ENCODE data around the gene ZFAND2B. TPM values are rescaled to one million over a fixed set of nuclear protein-coding genes. Genes with fewer than 3 reads are reported as not detected.

ZFAND2B gene
- total RNA-seq, 2 donors from 2014 or later, result 27.9 to 29.8 TPM

DNA sequence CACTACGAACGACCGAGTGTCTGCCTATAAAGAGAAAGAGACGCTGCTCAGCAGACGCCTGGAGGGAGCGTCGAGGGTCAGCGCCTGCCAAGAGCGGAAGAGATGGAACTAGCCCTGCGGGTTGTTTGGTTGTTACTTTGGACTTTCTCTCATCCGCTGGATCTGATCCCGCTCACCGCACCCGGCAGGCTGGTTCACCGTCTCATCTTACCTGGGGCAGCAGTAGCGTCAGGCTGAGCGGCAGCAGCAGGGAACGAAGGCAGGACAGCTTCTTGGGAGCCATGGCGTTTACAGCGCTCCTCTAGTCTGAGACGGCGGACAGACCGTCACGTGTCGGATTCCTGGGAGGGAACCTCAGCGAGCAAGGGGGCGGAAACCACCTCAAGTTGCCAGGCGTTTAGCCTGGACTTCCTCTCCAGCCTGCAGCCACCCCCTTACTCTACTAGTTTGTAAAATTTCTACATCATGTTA is 36.7 kb downstream of the ZFAND2B start:
- H3K4me1 Mint-ChIP-seq, result peaks cover 12% of the 10 kb centered on the region
- ATAC-seq (replicated peaks), result no peak
- no peaks in the 10 kb centered on the region for H3K9me3 Mint-ChIP-seq
- no peak overlapping the region for H3K27ac Mint-ChIP-seq
- no peaks in the 10 kb centered on the region for H3K27me3 Mint-ChIP-seq
- H3K36me3 Mint-ChIP-seq (ENCODE audit: low read depth), result peaks cover 29% of the 10 kb centered on the region
- peak overlapping the region; percentile 15 for H3K4me3 Mint-ChIP-seq

DNA sequence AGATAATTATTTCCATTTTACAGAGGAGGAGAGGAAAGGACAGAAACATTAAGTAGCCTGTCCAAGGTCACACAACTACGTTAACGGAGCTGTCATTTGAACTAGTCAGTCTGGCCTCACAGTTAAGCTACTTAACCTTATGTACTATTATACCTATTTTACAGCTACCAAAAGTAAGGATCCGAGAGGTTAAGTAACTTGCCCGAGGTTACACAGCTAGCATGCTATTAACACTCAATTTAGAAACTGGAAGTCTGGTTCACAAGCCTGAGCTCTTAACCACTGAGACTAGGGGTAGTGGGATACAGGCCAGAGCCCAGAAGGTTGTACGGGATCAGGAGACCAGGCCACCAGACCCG is 38.2 kb downstream of the ZFAND2B start:
- H3K27me3 Mint-ChIP-seq, result no peaks in the 10 kb centered on the region

DNA sequence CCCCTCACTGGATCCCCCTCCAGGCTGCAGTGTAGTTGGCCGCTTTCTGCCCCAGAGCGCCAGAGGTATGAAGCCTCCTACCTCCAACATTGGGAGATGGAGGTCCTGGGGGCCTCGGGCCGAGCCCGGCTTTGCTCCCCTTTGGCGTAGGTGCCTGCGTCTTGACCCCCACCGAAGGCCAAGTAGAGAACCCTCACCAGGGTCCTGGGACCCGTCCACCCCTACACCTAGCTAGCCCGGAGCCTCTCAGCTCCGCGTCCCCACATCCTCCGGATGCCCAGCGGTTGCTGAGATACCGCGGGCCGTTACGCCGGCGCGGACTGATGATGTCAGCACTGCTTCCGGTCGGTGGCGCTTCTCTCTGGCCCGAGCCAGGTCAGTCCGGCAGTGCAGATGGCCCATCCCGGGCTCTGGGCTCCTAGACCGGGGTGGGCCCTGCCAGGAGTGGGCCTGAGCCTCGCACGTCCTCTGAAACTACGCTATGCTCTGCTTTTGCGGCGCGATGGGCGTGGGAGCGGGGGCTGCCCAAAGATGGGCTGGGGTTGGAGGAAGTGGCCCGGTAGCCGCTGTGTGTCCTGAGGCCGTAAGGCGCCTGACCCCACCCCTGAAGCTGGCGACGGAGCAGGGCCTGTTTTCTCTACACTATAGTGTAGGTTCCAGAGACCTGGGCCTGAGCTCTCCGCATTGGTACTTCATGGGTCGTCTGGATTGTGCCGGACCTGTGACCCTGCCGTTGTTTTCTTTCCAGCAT is 38.7 kb downstream of the ZFAND2B start, which contains the start of the genes GLB1L and STK16:
Gene GLB1L (minus strand): TSS at position 297 of the 751 bp plus-strand sequence. CDS start 1,871 bp downstream, outside the sequence.
Gene STK16 (plus strand): TSS at position 332 of the 751 bp plus-strand sequence. CDS start 521 bp downstream, outside the sequence.
- peaks cover 31% of the 10 kb centered on the region for H3K4me1 Mint-ChIP-seq
- peak within 1 kb of the TSS; percentile 94 for H3K27ac Mint-ChIP-seq
- H3K4me3 Mint-ChIP-seq, result peak within 1 kb of the TSS; percentile 81
- peaks cover 41% of the 10 kb centered on the region for H3K36me3 Mint-ChIP-seq (ENCODE audit: low read depth)
- no peaks in the 10 kb centered on the region for H3K27me3 Mint-ChIP-seq
- H3K9me3 Mint-ChIP-seq, result no peaks in the 10 kb centered on the region
- peak; percentile 60 for ATAC-seq (replicated peaks)

More for the DNA sequence above, 38.2 kb downstream of the ZFAND2B start:
- Mint-ChIP-seq H3K27ac (peak overlapping the region; percentile 94), H3K36me3 (ENCODE audit: low read depth) (peaks cover 36% of the 10 kb centered on the region), H3K9me3 (no peaks in the 10 kb centered on the region), H3K4me3 (peak overlapping the region; percentile 81), H3K4me1 (peaks cover 26% of the 10 kb centered on the region)
- ATAC-seq (replicated peaks), result no peak

DNA sequence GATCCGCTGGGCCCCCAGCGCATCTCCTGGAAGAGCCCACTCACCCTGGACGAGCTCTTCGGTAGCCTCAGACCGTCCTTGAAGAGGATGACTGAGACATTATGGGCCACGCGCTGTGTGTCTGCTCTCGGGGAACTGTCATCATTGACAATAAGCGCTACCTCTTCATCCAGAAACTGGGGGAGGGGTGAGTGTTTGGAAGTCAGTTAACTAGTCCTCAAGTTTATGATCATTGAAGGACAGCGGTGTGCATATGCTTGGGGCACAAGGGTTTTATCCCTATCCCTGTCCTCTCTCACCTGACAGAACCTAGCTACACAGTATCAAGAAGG is 39.3 kb downstream of the ZFAND2B start:
- no peak for ATAC-seq (replicated peaks)
- Mint-ChIP-seq H3K4me3 (peak overlapping the region; percentile 81), H3K9me3 (no peaks in the 10 kb centered on the region), H3K27me3 (no peaks in the 10 kb centered on the region), H3K27ac (peak overlapping the region; percentile 94), H3K36me3 (ENCODE audit: low read depth) (peaks cover 46% of the 10 kb centered on the region), H3K4me1 (peaks cover 34% of the 10 kb centered on the region)

DNA sequence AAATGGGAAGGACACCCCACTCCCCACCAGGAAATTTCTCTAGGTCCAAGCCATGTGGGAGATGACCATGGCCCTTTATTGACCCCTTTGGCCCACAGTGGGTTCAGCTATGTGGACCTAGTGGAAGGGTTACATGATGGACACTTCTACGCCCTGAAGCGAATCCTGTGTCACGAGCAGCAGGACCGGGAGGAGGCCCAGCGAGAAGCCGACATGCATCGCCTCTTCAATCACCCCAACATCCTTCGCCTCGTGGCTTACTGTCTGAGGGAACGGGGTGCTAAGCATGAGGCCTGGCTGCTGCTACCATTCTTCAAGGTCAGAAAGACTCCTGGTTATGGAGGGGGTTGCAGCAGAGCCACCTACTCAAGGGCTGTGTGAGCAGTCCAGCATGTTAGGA is 40.0 kb downstream of the ZFAND2B start:
- Mint-ChIP-seq H3K4me3 (peak overlapping the region; percentile 81), H3K9me3 (no peaks in the 10 kb centered on the region), H3K4me1 (peaks cover 40% of the 10 kb centered on the region), H3K27ac (peak overlapping the region; percentile 94), H3K27me3 (no peaks in the 10 kb centered on the region), H3K36me3 (ENCODE audit: low read depth) (peaks cover 53% of the 10 kb centered on the region)
- no peak for ATAC-seq (replicated peaks)

DNA sequence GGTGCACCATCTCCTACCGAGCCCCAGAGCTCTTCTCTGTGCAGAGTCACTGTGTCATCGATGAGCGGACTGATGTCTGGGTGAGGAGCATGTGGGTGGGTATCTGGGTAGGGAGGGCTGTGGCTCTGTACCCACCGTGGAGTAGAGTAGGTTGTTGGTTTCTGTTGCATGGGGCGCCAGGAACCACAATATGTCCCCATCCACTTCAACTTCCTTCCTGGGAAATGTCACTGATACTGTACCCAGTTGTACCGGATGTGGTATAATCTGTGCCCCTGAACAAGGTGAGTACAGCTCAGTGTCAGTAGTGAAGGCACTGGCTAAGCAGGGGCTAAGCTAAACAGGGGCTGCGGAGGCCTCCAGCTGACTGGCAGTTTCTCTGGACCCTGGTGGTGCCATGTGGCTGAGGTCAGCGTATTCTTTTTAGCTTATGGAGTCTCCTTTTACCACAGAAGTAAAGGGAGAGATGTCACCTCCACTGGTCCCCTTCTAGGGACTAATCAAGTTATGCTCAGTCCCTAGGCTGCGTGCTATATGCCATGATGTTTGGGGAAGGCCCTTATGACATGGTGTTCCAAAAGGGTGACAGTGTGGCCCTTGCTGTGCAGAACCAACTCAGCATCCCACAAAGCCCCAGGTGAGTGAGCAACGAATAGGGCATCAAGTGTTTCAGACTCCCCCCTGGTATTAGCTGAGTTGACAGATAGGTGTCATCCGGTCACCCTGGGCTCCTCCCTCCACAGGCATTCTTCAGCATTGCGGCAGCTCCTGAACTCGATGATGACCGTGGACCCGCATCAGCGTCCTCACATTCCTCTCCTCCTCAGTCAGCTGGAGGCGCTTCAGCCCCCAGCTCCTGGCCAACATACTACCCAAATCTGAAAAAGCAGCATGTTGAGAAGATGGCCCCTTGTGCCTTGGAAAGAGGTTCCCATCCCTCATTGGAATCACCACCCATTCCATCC is 41.4 kb downstream of the ZFAND2B start:
- Mint-ChIP-seq H3K9me3 (no peaks in the 10 kb centered on the region), H3K4me3 (peak overlapping the region; percentile 81), H3K27me3 (no peaks in the 10 kb centered on the region), H3K36me3 (ENCODE audit: low read depth) (peaks cover 67% of the 10 kb centered on the region), H3K27ac (peak overlapping the region; percentile 95), H3K4me1 (peaks cover 45% of the 10 kb centered on the region)
- peak; percentile 72 for ATAC-seq (replicated peaks)

DNA sequence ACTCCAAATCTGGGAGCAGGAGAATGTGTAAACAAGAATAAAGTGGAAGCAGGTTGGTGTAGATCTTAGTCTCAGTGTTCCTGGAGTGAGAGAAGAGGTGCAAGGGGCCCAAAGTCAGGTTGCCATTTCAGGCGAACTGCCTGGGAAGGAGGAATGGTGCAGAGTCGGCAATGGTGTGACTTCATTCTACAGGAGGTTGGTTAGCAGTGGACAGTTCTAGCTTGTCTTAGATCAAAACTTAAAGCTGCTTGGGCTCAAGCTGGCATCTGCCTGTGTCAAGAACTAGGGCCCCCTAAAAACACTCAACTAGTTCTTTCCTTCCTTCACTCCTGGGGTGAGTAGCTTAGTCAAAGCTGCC is 42.2 kb downstream of the ZFAND2B start:
- peaks cover 45% of the 10 kb centered on the region for H3K4me1 Mint-ChIP-seq
- peak overlapping the region; percentile 81 for H3K4me3 Mint-ChIP-seq
- H3K27me3 Mint-ChIP-seq, result no peaks in the 10 kb centered on the region
- no peak for ATAC-seq (replicated peaks)
- H3K36me3 Mint-ChIP-seq (ENCODE audit: low read depth), result peaks cover 75% of the 10 kb centered on the region
- H3K9me3 Mint-ChIP-seq, result no peaks in the 10 kb centered on the region
- peak overlapping the region; percentile 95 for H3K27ac Mint-ChIP-seq

DNA sequence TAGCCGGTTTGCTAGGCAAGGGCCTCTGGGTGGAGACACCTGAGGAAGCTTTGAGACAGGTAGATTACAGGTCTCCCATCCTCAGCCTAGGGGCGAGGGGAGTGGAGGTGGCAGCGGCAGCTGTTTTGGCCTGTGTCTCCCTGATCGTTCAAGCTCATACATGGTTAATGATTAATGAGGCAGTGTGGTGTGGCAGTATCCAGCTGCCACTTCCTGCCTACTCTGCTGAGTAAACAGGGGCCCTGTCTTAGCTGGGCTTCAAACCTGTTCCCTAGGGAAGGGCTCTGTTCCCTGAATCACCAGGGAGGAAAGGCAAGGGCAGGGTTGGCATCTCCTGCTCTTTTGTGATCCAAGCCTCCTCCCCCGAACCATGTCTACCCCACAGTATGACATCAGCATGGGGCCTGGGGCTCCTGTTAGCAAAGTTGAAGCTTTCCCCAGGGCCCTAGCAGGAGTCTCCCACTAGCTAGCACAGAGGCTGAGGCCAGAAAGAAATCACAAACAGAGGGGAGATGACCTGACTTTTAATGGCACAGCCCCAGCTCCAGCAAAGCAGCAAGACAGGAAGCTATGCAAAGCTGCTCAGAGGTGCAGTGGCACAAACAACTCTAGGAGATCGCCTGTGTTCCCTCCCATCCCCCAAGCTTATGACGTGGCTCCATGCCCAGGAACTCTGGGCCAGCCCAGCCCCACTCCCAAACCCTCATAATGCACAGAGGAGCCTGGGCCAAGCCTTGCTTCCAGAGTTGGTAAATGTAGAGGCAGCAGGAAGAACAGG is 42.8 kb downstream of the ZFAND2B start:
- peak; percentile 2 for ATAC-seq (replicated peaks)
- Mint-ChIP-seq H3K4me1 (peaks cover 45% of the 10 kb centered on the region), H3K36me3 (ENCODE audit: low read depth) (peaks cover 75% of the 10 kb centered on the region)

DNA sequence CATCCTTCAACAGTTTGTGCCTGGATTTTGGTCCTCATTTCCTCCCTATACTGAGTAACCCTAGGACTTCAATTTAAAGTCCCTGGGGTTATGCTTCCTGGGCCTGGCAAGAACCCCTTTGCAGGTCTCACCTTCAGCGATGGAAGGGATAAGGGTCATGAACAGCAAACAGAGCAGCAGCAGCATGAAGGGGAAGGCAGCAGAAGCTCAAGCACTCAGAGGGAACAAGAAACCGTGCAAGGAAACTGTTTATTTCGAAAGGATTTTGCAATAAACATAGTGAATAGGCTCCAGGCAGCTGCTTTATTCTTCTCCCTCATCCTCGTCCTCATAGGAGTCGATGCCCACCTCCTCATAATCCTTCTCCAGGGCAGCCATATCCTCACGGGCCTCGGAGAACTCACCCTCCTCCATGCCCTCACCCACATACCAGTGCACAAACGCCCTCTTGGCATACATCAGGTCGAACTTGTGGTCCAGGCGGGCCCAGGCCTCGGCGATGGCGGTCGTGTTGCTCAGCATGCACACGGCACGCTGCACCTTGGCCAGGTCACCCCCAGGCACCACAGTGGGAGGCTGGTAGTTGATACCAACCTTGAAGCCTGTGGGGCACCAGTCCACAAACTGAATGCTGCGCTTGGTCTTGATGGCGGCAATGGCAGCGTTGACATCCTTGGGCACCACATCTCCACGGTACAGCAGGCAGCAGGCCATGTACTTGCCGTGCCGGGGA is 43.6 kb downstream of the ZFAND2B start:
- Mint-ChIP-seq H3K4me3 (peak overlapping the region; percentile 81), H3K27ac (peak overlapping the region; percentile 95), H3K9me3 (no peaks in the 10 kb centered on the region), H3K27me3 (no peaks in the 10 kb centered on the region), H3K4me1 (peaks cover 45% of the 10 kb centered on the region), H3K36me3 (ENCODE audit: low read depth) (peaks cover 75% of the 10 kb centered on the region)
- ATAC-seq (replicated peaks), result no peak

More for the DNA sequence above, 42.8 kb downstream of the ZFAND2B start:
- Mint-ChIP-seq H3K27ac (peak overlapping the region; percentile 95), H3K27me3 (no peaks in the 10 kb centered on the region), H3K9me3 (no peaks in the 10 kb centered on the region), H3K4me3 (peak overlapping the region; percentile 81)

DNA sequence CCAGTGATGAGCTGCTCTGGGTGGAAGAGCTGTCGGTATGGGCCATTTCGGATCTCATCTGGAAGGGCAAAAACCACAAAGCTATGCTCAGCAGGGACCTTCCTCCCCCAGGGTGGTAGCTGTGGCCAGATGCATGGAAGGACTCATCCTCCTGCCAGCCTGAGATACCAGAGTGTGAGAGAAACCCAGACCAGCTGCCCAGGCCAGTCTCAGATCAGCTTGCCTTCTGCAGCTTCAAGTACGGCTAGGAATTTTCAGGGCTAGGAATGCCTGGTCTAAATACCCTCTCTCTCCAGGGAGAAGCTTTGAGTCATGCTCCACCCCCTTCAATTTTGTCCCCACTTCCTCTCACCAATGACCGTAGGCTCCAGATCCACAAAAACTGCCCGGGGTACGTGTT is 45.1 kb downstream of the ZFAND2B start:
- no peaks in the 10 kb centered on the region for H3K9me3 Mint-ChIP-seq
- peaks cover 53% of the 10 kb centered on the region for H3K4me1 Mint-ChIP-seq
- H3K4me3 Mint-ChIP-seq, result peak overlapping the region; percentile 81
- H3K36me3 Mint-ChIP-seq (ENCODE audit: low read depth), result peaks cover 66% of the 10 kb centered on the region
- no peak for ATAC-seq (replicated peaks)
- H3K27me3 Mint-ChIP-seq, result no peaks in the 10 kb centered on the region
- peak overlapping the region; percentile 95 for H3K27ac Mint-ChIP-seq

DNA sequence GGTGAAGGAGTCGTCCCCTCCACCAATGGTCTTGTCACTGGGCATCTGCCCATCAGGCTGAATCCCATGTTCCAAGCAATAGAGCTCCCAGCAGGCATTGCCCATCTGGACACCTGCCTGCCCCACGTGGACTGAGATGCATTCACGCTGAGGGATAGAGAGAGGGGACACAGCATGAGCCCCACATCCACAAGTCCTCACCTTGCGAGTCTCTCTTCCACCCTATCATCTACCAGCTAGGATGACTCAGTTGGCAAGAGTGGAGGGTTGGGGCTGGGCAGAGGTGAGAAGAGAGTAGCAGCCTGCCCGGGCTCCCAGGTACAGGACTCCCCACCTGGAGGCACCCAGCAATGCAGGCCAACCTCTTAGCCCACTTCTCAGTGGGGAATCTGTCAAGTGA is 45.5 kb downstream of the ZFAND2B start:
- Mint-ChIP-seq H3K27me3 (no peaks in the 10 kb centered on the region), H3K9me3 (no peaks in the 10 kb centered on the region), H3K36me3 (ENCODE audit: low read depth) (peaks cover 66% of the 10 kb centered on the region)

DNA sequence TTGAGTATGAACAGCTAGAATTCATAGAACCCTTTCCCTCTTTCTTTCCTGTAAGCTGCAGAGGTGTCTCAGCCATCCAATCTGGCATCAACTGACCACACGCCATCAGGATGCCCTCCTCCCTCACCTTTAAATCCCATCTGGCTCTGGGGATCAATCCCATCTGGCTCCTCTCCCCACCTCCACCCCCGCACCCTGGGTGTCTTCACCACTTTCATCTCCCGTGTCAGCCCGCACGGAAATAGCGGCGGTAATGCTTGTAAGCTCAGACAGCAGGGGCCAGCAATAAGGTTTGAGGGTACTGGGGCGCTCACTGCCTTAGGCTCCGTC is 46.0 kb downstream of the ZFAND2B start:
- H3K4me3 Mint-ChIP-seq, result peak overlapping the region; percentile 81
- ATAC-seq (replicated peaks), result no peak
- H3K36me3 Mint-ChIP-seq (ENCODE audit: low read depth), result peaks cover 62% of the 10 kb centered on the region
- H3K27ac Mint-ChIP-seq, result peak overlapping the region; percentile 95
- no peaks in the 10 kb centered on the region for H3K9me3 Mint-ChIP-seq
- peaks cover 49% of the 10 kb centered on the region for H3K4me1 Mint-ChIP-seq
- no peaks in the 10 kb centered on the region for H3K27me3 Mint-ChIP-seq

More for the DNA sequence above, 45.5 kb downstream of the ZFAND2B start:
- no peak for ATAC-seq (replicated peaks)
- Mint-ChIP-seq H3K27ac (peak overlapping the region; percentile 95), H3K4me1 (peaks cover 53% of the 10 kb centered on the region), H3K4me3 (peak overlapping the region; percentile 81)

DNA sequence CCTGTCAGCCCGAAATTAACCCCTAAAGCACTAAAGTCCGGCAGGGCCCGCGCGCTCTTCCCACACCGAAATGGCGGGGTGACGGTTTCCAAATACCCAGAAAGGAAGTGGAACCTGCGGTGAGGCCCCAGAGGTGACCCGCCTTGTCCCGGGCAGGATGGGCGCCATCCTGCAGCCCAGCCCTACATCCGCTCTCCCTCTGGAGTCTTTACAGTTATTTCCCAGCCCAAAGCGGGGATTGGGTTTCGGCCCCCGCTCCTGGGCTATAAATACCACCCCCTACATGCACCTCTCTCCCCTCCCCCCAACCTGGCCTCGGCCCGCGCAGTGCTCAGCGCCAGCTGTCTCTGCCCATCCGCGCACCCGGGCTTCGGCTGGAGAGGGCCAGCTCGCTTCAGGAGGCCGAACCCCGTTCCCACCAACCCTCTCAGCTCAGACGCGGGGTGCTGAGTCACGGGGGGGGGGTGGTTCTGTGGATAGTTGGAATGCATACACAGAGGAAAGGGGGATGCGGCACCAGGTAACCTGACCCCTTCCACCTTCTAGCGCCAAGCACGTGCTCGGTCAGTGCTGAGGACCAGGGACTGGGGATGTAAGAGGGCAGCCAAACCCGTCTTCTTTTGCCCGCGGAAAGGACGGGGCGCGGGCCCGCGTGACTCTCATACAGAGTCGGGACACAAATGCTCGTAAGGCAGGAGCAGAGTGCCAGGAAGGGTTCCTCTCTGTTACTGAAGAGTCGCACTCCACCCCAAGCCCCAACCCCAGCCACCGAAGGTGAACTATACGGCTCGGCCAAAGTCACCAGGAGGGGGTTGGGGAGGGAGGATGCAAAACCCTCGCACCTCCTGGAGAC is 46.5 kb downstream of the ZFAND2B start, which contains the start of gene TUBA4B:
Gene TUBA4B (plus strand): TSS at position 344 of the 853 bp plus-strand sequence. CDS start 165 bp downstream, at position 509.
- H3K27ac Mint-ChIP-seq, result peak within 1 kb of the TSS; percentile 95
- peak within 1 kb of the TSS; percentile 81 for H3K4me3 Mint-ChIP-seq
- H3K9me3 Mint-ChIP-seq, result no peaks in the 10 kb centered on the region
- peak; percentile 4 for ATAC-seq (replicated peaks)
- peaks cover 43% of the 10 kb centered on the region for H3K4me1 Mint-ChIP-seq
- peaks cover 56% of the 10 kb centered on the region for H3K36me3 Mint-ChIP-seq (ENCODE audit: low read depth)
- H3K27me3 Mint-ChIP-seq, result no peaks in the 10 kb centered on the region

Measured in activated T-helper 17 cell treated with anti-CD3 and anti-CD28 coated beads, Interleukin-2, amount 50 U/mL, for 72 hours (primary cell).